GM12878 (cell line): ENCODE measurements around the gene HAUS7.
A peak's percentile ranks its signal among the peaks of the same experiment; 100 is the strongest.

ENCODE experiments used
- CHD2 ChIP-seq: IDR thresholded peaks from 2 replicates; pipeline ENCODE4 v1.6.1; 2011; ENCODE audit warnings: low read depth, low read length, improper control_type of control experiment, borderline replicate concordance
- CTCF ChIP-seq, 3 experiments: IDR thresholded peaks in 2 of 3; conservative IDR thresholded peaks in 1 of 3; 2 replicates each; pipeline ENCODE4 v1.5.1; 2011; ENCODE audit warnings: low read depth in 3 of 3, low read length in 3 of 3, mild to moderate bottlenecking in 3 of 3, control low read depth in 2 of 3, moderate library complexity in 2 of 3, inconsistent platforms in 1 of 3, mixed read lengths in 1 of 3; ENCODE audit not compliant: control insufficient read depth in 2 of 3, insufficient read depth in 1 of 3; ENCODE audit errors: extremely low read depth in 1 of 3
- FOXK2 ChIP-seq: fragments of 450-650 bp; IDR thresholded peaks from 2 replicates; pipeline ENCODE4 v1.6.1; 2017; ENCODE audit warnings: mild to moderate bottlenecking, moderate library complexity
- GABPA ChIP-seq: IDR thresholded peaks from 2 replicates; pipeline ENCODE4 v1.6.1; 2014; ENCODE audit warnings: antibody characterized with exemption, low read depth, mild to moderate bottlenecking, inconsistent platforms
- NRF1 ChIP-seq: conservative IDR thresholded peaks from 2 replicates; pipeline ENCODE4 v1.6.1; 2011; ENCODE audit warnings: mild to moderate bottlenecking, low read depth, low read length, improper control_type of control experiment
- POLR2A ChIP-seq: IDR thresholded peaks from 2 replicates; pipeline ENCODE4 v1.6.1; 2011; ENCODE audit warnings: low read depth, mild to moderate bottlenecking, low read length
- RAD21 ChIP-seq: IDR thresholded peaks from 2 replicates; pipeline ENCODE4 v1.6.1; 2011; ENCODE audit warnings: mild to moderate bottlenecking, low read depth, low read length, moderate library complexity; ENCODE audit not compliant: insufficient read depth
- RB1 ChIP-seq: fragments of 450-650 bp; formaldehyde crosslinking; IDR thresholded peaks from 2 replicates; pipeline ENCODE4 v1.6.1; 2017; ENCODE audit warnings: mild to moderate bottlenecking, borderline replicate concordance
- SPI1 ChIP-seq: IDR thresholded peaks from 2 replicates; pipeline ENCODE4 v1.6.1; 2011; ENCODE audit warnings: low read depth, mild to moderate bottlenecking, low read length, moderate library complexity, borderline replicate concordance; ENCODE audit not compliant: insufficient read depth
- SREBF1 ChIP-seq: IDR thresholded peaks from 2 replicates; pipeline ENCODE4 v1.6.1; 2012; ENCODE audit warnings: mild to moderate bottlenecking, low read length
- TCF7 ChIP-seq: IDR thresholded peaks from 2 replicates; pipeline ENCODE4 v1.6.1; 2014; ENCODE audit warnings: antibody characterized with exemption, borderline replicate concordance
- USF2 ChIP-seq: IDR thresholded peaks from 2 replicates; pipeline ENCODE4 v1.6.1; 2011; ENCODE audit warnings: low read depth, low read length, improper control_type of control experiment, borderline replicate concordance
- TF ChIP-seq, protein P1 (sequence below): IDR thresholded peaks from 2 replicates; pipeline ENCODE4 v1.6.1; 2012; ENCODE audit warnings: mild to moderate bottlenecking, low read depth, low read length

GRCh38 chrX:153400146-153401132, 69.9 kb downstream of the HAUS7 start:
- TF ChIP-seq FOXK2 (no peak), TCF7 (no peak), CTCF (IDR thresholded peaks at IDR 0.05 in 2 of 3, conservative IDR thresholded peaks at IDR 0.05 in 1 of 3; ENCODE audit: control insufficient read depth in 2 of 3, extremely low read depth in 1 of 3, insufficient read depth in 1 of 3, low read depth in 3 of 3, low read length in 3 of 3) (peak; percentile 81 to 97 (median 92)), SPI1 (no peak), USF2 (no peak), SREBF1 (no peak), NRF1 (no peak), CHD2 (no peak), POLR2A (no peak), RAD21 (peak; percentile 26; the same call in 1 of the 2 replicates), GABPA (no peak), RB1 (no peak)
- TF ChIP-seq, protein P1, sequence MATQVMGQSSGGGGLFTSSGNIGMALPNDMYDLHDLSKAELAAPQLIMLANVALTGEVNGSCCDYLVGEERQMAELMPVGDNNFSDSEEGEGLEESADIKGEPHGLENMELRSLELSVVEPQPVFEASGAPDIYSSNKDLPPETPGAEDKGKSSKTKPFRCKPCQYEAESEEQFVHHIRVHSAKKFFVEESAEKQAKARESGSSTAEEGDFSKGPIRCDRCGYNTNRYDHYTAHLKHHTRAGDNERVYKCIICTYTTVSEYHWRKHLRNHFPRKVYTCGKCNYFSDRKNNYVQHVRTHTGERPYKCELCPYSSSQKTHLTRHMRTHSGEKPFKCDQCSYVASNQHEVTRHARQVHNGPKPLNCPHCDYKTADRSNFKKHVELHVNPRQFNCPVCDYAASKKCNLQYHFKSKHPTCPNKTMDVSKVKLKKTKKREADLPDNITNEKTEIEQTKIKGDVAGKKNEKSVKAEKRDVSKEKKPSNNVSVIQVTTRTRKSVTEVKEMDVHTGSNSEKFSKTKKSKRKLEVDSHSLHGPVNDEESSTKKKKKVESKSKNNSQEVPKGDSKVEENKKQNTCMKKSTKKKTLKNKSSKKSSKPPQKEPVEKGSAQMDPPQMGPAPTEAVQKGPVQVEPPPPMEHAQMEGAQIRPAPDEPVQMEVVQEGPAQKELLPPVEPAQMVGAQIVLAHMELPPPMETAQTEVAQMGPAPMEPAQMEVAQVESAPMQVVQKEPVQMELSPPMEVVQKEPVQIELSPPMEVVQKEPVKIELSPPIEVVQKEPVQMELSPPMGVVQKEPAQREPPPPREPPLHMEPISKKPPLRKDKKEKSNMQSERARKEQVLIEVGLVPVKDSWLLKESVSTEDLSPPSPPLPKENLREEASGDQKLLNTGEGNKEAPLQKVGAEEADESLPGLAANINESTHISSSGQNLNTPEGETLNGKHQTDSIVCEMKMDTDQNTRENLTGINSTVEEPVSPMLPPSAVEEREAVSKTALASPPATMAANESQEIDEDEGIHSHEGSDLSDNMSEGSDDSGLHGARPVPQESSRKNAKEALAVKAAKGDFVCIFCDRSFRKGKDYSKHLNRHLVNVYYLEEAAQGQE: no peak
